NCI-H2196 treated with DMSO at 0.1 percent for 48 hours (cell line): Measurements from ENCODE around the gene SLC22A12.
A peak's percentile ranks its signal among the peaks of the same experiment; 100 is the strongest.

Experiments used
- DNase-seq: peaks from one replicate; lab custom pipeline; 2025; ENCODE audit not compliant: unreplicated experiment; lab: John Stamatoyannopoulos, UW

Gene SLC22A12

DNA sequence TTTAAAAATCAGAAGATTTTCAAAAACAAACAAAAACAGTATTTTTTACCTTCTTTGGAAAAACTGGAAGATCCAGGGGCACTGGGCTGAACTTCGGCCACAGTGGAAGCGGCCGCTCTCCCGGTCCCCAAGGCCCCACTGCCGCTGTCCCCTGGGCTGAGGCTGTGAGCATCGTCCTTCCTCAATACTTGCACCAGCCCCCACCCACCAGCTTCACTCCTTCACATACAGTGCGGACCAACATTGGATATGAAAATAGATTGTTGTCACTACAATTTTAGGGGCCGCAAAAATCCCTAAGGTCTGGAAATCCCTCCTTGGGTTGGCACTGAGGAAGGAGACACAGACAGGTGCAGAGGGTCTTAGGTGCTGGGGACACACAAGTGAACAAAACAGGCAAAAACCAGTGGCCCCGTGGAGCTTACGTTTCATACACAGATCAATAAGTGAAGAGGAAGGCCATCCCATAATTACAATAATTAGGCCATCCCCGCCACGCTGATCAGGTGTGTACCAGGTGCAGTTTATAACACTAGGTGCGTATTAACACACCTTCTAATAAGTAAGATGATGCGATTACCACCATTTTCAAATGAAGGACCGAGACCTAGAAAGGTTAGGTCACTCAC lies 28.2 kb upstream of the SLC22A12 start:
- DNase-seq, result no peak

DNA sequence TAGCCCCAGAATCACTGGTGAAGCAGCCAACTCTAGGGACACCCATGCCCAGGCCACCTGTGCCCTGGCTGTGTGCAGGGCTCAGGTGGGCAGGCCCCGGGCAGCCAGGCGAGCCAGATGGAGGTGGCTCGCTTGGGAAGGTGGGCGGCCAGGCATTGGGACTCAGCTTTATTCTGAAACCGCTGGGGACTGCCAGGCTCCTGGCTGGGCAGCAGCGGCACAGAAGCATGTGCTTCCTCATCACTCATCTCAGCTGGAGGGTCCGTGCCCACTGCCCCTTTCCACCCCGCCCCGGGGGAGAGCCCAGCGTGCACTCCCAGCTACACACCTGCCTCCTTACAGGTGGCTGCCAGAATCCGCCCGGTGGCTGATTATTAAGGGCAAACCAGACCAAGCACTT lies 27.1 kb upstream of the SLC22A12 start:
- DNase-seq, result no peak

DNA sequence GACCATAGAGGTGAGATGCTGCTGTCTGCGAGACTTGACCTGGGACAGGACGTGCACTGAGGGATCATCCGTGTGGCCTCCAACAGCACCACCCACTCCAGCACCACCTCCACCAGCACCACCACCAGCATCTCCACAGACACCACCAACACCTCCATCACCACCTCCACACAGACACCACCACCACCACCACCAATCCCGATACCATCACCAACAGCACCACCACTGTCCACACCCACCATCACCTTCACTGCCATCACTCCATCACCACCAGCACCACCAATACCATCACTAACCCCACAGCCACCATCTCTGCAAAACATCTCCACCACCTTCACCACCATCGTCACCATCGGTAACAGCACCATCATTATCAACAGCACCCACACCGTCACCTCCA lies 26.6 kb upstream of the SLC22A12 start:
- DNase-seq, result no peak

DNA sequence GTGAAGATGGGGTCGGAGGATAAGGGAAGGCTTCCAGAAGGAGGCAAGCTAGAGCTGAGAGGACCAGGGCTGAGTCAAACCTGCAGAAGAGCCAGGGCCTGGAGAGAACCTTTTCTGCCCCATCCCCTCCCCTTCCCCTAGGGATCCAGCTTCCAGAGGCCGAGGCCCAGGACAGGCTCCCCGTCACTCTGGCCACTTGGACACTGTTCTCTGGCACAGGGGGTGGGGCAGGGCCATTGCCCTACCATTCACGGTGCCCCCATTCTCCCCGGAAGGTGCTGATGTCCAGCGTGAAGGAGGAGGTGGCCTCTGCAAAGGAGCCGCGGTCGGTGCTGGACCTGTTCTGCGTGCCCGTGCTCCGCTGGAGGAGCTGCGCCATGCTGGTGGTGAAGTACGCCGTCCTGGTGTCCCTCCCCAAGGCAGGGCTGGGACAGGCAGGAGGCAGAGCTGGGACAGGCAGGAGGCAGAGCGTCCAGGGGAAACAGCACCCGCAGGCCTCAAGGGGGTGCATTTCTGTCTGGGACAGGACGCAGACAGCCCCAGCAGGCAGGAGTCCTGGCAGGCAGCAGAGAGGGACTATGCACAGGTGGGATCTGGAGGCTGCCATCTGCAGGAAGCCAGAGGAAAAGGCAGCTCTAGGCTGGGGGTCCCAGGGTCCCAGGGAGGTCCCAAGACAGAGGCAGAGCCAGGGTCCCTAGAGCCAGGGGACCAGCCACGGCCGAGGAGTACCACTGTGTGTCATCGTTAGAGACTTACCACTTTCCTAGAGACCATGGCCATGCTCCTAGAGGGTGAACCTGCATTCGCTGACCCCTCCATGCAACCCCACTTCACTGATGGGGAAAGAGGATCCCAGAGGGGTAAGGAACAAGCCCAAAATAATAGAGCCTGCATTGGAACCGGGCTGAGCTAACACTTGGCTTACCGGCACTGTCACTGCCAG lies 25.8 kb upstream of the SLC22A12 start:
- DNase-seq, result no peak

DNA sequence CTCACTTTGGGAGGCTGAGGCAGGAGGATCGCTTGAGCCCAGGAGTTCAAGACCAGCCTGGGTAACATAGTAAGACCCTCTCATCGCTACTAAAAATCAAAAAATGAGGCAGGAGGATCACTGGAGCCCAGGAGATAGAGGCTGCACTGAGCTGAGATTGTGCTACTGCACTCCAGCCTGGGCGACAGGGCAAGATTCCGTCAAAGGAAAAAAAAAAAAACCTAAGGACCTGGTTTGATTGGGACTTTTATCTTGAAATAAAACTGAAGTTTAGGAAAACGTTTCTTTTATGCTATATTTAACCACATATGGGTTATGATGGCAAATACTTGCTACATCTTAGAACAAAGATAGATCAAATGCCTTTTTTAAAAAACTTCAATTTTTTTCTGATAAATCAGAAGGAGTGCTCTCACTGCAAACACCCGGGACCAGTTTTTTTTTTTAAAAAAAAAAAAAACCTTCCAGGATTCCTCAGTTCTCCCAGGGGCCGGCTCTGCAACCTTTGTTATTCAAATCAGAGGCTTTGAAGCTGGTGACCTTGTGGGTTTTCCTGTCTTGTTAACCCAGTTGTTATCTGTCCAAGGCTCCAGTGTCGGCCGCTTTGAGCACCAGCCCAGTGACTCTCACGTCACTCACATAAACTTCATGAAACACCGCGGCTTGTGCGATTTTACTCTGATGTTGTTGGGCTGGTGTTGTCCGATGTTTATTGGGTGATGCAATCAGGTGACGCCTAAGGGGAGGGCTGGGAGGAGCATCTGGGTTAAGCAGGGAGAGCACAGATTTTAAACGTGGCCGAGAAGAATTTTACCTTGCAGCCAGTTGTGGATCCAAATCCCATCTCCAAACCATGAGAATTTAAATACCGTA lies 24.7 kb upstream of the SLC22A12 start:
- DNase-seq, result peak; percentile 52

DNA sequence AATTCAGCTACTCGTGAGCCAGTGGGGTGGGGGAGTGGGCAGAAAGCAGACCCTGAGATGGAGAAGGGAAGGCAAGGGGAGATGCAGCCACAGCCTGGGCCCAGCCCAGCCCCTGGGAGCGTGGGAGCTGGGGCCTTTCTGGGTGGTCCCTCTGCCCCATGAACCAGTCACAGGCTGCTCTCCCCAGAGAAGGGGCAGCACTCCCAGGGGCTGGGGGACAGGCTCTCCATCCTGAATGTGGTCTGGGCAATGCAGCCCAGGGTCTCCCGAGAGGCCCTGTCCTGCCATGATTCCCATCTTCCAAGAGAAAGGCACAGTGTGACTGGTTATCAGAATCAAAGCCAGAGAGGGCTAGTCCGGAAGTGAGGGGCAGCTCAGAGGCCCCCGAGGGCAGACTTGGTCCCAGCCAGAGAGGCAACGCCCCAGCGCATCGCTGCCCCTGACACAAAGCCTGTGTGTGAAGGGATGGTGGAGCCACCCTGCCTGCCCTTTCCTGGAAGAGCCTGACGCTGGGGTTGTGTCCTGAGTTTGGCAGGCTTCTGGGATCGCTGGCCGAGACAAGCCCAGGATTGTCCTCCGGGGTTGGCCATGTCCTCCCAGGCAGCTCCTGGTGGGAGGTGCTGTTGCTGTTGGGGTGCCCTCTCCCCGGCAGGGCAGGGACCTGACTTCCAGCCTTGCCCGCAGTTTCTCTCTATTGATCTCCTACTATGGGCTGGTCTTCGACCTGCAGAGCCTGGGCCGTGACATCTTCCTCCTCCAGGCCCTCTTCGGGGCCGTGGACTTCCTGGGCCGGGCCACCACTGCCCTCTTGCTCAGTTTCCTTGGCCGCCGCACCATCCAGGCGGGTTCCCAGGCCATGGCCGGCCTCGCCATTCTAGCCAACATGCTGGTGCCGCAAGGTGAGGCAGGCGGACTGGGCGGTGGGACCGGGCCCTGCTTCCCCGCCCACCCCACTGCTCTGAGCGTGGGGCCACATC lies 23.8 kb upstream of the SLC22A12 start:
- no peak for DNase-seq

DNA sequence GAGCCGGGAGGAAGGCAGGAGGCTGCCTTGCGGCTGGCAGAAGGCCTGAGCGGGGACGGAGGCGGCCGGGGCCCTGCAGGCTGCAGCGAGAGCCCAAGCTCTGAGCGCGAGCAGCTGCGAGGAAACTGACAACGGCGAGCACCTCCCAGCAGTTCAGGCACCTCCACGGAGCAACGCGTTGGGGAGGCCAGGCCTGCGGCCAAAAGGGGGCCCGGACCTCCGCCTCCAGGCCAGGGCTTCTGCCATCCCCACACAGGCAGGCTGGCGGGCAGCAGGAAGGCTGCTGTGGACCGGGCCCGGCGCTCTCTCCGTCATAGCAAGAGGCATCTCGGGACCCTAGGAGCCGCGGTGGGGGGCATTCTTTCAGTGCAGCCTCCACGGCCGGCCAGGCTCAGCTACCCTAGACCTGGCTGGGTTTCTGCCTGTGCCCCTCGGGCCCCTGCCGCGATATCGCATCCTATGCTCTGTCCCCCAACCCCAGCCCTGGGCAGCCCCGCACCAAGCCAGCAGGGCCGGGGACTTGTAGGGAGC lies 22.9 kb upstream of the SLC22A12 start:
- DNase-seq, result no peak

DNA sequence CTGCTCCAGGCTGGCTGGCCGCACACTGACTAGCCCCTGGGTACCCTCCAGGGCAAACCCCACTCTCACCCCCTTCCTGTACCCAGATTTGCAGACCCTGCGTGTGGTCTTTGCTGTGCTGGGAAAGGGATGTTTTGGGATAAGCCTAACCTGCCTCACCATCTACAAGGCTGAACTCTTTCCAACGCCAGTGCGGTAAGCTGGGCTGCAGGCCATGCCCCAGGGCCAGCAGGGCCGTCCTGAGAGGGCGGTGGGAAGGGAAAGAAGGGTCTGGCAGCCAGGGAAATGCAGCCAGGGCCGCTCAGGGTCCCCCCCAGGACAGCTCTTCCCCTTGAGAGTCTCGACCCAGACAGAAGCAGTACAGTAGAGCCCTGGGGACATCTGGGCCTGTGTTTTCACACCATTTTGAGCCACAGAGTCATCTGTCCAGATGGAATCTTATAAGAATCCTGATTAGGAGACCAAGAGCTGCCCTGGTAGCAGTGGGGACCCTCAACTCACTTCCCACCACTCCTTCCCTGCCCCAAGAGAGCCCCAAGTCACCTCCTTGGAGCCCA lies 22.4 kb upstream of the SLC22A12 start:
- no peak for DNase-seq

DNA sequence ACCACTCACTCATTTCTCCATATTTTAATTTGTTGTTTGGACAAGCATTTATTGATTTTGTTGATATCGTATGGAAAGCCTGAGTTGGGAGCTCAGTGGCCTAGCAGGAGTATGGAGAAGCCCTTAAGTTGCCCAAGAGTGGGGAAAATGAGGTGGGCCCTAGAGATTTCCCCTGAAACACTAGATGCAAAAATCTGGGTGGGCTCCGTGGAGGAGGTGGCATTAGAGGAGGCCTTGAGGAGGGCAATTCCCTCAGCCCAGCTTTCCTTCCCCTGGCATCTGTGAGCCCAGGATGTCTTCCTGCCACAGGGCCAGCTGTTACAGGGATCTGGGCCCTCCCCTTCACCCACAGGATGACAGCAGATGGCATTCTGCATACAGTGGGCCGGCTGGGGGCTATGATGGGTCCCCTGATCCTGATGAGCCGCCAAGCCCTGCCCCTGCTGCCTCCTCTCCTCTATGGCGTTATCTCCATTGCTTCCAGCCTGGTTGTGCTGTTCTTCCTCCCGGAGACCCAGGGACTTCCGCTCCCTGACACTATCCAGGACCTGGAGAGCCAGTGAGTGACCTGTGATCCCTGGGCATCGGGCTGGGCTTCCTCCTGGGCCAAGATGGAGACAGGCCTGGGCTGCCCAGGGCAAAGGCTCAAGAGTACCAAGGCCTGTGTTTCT lies 21.6 kb upstream of the SLC22A12 start:
- DNase-seq, result no peak

DNA sequence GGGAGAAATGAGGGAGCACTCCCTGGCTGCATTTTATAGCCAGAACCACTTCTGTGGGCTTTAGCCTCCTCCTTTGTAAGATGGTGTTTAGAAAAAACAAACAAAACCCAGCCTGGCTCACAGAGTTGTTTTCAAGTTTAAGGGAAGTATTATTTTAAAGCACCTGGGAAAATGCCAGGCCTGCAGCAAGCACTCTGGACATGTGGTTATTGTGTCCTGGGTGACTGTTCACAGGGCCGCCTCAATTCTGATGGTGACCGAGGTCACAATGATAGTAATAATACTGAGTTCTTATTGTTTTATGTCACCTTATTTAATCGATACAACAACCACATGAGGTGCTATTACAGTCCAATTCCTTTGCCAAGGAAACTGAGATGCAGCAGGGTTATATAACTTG lies 20.7 kb upstream of the SLC22A12 start:
- DNase-seq, result no peak

DNA sequence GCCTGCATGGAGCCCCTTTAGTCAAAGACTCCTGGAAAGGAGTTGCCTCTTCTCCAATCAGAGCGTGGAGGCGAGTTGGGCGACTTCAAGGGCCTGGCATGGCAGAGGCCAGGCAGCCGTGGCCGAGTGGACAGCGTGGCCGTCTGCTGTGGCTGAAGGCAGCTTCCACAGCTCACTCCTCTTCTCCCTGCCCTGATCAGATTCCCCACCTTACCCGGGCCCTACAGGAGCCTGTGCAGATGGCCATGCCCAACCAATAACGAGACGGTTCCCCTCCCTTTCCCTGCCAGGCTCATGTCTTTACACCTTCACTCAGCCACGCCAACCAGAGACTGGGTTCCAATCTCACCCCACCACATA lies 20.0 kb upstream of the SLC22A12 start:
- no peak for DNase-seq

DNA sequence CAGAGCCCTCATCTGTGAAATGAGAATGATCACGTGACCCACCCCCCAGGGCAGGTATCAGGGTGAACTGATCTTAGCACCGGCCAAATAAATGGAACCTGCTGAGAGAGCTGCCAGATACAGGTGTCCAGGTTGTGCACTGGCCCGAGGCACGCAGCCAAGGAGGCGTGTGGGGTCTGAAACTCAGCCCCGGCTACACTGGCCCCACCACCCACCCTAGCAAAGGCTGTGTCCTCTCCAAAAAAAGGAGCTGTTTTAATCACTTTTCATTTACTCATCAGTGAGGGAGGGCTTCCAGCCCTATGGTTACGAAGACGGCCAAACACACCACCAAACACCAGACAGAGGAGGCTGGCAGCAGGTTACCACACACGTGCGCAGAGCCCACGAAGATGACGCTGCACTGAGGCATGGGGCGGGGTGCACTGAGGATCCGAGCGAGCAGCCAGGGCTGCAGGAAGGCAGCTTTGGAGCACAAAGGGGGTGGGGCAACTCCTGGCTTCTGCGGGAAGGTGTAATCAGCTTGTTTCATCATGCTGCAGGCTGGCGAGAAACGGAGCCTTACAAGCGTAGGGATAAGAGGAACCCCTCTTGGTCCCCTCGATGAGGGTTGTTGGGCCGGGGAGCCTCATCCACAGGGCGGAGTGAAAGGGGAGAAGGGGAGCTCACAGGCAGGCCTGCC lies 19.5 kb upstream of the SLC22A12 start:
- DNase-seq, result no peak

DNA sequence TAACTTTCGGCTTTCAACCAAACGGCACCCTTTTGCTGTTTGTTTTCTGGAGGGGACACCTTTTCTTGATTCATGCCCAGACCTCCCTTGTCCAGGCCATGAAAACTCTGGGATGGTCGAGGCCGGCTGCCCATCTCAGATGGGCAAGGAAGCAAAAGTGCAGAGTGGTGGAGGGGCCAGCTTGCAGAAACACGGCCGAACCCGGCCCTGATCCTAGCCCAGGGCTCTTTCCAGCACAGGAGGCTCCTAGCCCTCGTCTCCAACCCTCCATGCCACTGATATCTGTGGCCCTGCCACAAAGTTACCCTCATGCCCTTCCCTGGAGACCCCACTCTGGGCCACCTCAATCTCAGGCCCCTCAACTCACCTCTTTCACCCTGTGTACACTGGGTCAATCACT lies 18.9 kb upstream of the SLC22A12 start:
- no peak for DNase-seq

DNA sequence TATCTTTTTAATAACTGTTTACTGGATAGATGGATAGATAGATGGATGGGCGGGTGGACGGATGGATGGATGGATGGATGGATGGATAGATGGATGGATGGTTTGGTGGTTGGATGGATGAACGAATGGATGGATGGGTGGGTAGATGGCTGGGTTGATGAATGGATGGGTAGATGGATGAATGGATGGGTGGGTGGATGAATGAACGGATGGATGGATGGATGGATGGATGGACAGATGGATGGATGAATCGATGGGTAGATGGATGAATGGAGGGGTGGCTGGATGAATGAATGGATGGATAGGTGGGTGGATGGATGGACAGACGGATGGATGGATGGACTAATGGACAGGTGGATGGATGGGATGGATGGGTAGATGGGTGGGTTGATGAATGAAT lies 13.8 kb upstream of the SLC22A12 start:
- no peak for DNase-seq

DNA sequence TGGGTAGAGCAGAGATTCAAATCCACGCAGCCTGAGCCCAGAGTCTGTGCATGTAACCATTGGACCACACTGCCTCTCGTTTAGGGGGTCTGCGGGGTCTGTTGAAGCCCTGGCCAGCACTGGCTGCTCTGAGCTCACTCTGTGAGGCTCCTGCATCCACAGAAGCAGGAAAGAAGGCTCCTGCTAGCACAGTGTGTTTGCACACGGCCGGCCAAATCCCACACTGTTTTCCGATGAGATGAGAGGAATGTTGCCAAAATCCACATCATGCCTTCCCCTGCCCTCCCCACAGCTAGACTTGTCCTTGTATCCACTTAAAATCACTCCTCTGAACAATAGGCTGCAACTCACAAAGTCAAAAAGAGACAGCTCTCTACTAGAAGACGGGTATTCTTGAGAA lies 10.6 kb upstream of the SLC22A12 start:
- no peak for DNase-seq

DNA sequence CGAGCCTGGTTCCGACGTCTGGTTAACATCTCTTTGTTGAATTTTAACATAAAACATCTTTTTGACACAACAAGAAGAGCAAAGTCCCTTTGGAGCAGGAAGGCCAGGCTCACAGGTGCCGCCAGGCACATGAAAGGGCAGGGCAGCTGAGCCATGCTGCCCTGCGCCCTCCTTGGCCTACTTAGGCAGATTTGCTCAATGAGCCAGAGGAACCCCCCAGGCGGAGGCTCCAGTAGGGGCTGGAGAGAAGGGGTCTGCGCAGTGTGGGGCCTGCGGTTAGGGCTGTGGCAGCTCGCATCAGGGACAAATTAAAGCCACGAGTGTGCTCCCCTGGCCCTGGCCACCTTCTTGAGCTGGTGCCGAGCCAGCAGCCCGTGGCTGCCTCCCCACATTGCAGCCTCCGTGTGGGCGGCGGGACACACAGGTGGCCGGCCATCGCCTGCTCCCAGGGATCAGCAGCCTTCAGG lies 9.9 kb upstream of the SLC22A12 start:
- no peak for DNase-seq

DNA sequence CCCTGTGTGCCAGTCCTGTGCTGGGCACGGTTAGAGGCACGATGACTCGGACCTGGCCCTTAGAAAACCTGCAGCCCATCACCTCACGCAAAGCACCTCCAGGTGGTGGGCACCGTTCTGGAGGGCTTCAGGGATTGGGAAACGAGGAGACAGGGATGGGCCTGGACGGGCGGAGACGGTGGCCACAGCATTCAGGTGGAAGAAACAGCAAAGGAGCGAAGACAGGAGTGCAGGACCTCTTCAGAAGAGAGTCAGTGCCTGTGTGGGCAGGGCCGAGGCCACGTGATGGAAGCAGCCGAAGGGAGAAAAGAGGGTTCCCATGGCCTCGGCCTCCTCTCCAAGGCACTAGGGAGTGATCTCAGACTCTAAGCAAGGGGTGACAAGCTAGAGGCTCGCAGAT lies 8.1 kb upstream of the SLC22A12 start:
- DNase-seq, result no peak
